HEK293 (cell line): ENCODE measurements around the gene MPHOSPH6.

ENCODE experiments used
- GLIS2 ChIP-seq: fragments of 450-650 bp; formaldehyde crosslinking; IDR thresholded peaks from 2 replicates; pipeline ENCODE4 v1.5.1; 2016; ENCODE audit warnings: missing biosample characterization, missing genetic modification characterization
- HOXA7 ChIP-seq: sonication (generic); formaldehyde crosslinking; IDR thresholded peaks from 2 replicates; pipeline ENCODE4 v1.8.1; 2022; ENCODE audit warnings: missing genetic modification reagents, borderline replicate concordance
- KLF1 ChIP-seq: fragments of 450-650 bp; formaldehyde crosslinking; IDR thresholded peaks from 2 replicates; pipeline ENCODE4 v1.5.1; 2016; ENCODE audit warnings: missing biosample characterization, missing genetic modification characterization
- KLF16 ChIP-seq: fragments of 450-650 bp; formaldehyde crosslinking; IDR thresholded peaks from 2 replicates; pipeline ENCODE4 v1.5.1; 2017; ENCODE audit warnings: missing biosample characterization, missing genetic modification characterization
- OSR2 ChIP-seq: fragments of 450-650 bp; formaldehyde crosslinking; IDR thresholded peaks from 2 replicates; pipeline ENCODE4 v1.5.1; 2016; ENCODE audit warnings: missing biosample characterization, missing genetic modification characterization
- SCRT2 ChIP-seq: fragments of 450-650 bp; formaldehyde crosslinking; IDR thresholded peaks from 2 replicates; pipeline ENCODE4 v1.5.1; 2016; ENCODE audit warnings: missing biosample characterization, missing genetic modification characterization
- SP3 ChIP-seq: fragments of 450-650 bp; formaldehyde crosslinking; IDR thresholded peaks from 2 replicates; pipeline ENCODE4 v1.5.1; 2016; ENCODE audit warnings: missing biosample characterization, missing genetic modification characterization
- ZBTB17 ChIP-seq: fragments of 450-650 bp; formaldehyde crosslinking; IDR thresholded peaks from 2 replicates; pipeline ENCODE4 v1.5.1; 2016; ENCODE audit warnings: missing biosample characterization, missing genetic modification characterization
- ZBTB20 ChIP-seq: fragments of 450-650 bp; formaldehyde crosslinking; IDR thresholded peaks from 2 replicates; pipeline ENCODE4 v1.5.1; 2016; ENCODE audit warnings: missing biosample characterization, missing genetic modification characterization
- ZBTB7A ChIP-seq: fragments of 450-650 bp; formaldehyde crosslinking; IDR thresholded peaks from 2 replicates; pipeline ENCODE4 v1.5.1; 2016; ENCODE audit warnings: low read depth, missing biosample characterization, missing genetic modification characterization
- ZNF2 ChIP-seq: fragments of 450-650 bp; formaldehyde crosslinking; IDR thresholded peaks from 2 replicates; pipeline ENCODE4 v1.5.1; 2016; ENCODE audit warnings: missing biosample characterization, missing genetic modification characterization
- ZNF324 ChIP-seq: fragments of 450-650 bp; formaldehyde crosslinking; IDR thresholded peaks from 2 replicates; pipeline ENCODE4 v1.5.1; 2016; ENCODE audit warnings: missing biosample characterization, missing genetic modification characterization
- ZNF544 ChIP-seq: fragments of 450-650 bp; formaldehyde crosslinking; IDR thresholded peaks from 2 replicates; pipeline ENCODE4 v1.5.0; 2017; ENCODE audit warnings: missing biosample characterization, missing genetic modification characterization
- ZNF560 ChIP-seq: fragments of 450-650 bp; formaldehyde crosslinking; IDR thresholded peaks from 2 replicates; pipeline ENCODE4 v1.5.1; 2017; ENCODE audit warnings: missing biosample characterization, missing genetic modification characterization, borderline replicate concordance
- ZNF561 ChIP-seq: fragments of 450-650 bp; IDR thresholded peaks from 2 replicates; pipeline ENCODE4 v1.5.1; 2018; ENCODE audit warnings: missing biosample characterization, missing genetic modification characterization, borderline replicate concordance
- ZNF621 ChIP-seq: fragments of 450-650 bp; formaldehyde crosslinking; IDR thresholded peaks from 2 replicates; pipeline ENCODE4 v1.5.1; 2017; ENCODE audit warnings: missing biosample characterization, missing genetic modification characterization
- ZNF677 ChIP-seq: fragments of 450-650 bp; IDR thresholded peaks from 2 replicates; pipeline ENCODE4 v1.5.0; 2018; ENCODE audit warnings: missing biosample characterization, mild to moderate bottlenecking, missing genetic modification characterization, moderate library complexity
- ZNF830 ChIP-seq: fragments of 450-650 bp; IDR thresholded peaks from 2 replicates; pipeline ENCODE4 v1.5.0; 2018; ENCODE audit warnings: missing biosample characterization, missing genetic modification characterization, low read depth, mild to moderate bottlenecking, moderate library complexity
- ZNF843 ChIP-seq: fragments of 450-650 bp; formaldehyde crosslinking; IDR thresholded peaks from 2 replicates; pipeline ENCODE4 v1.5.1; 2016; ENCODE audit warnings: missing biosample characterization, missing genetic modification characterization
- ZSCAN30 ChIP-seq: fragments of 450-650 bp; IDR thresholded peaks from 2 replicates; pipeline ENCODE4 v1.5.1; 2018; ENCODE audit warnings: missing biosample characterization, mild to moderate bottlenecking, missing genetic modification characterization, moderate library complexity
- ZXDB ChIP-seq: fragments of 450-650 bp; formaldehyde crosslinking; IDR thresholded peaks from 2 replicates; pipeline ENCODE4 v1.5.1; 2016; ENCODE audit warnings: missing biosample characterization, missing genetic modification characterization
- TF ChIP-seq, protein P1 (sequence below): fragments of 450-650 bp; formaldehyde crosslinking; IDR thresholded peaks from 2 replicates; pipeline ENCODE4 v1.5.1; 2016; ENCODE audit warnings: missing biosample characterization, missing genetic modification characterization
- TF ChIP-seq, protein P2 (sequence below): fragments of 450-650 bp; formaldehyde crosslinking; IDR thresholded peaks from 2 replicates; pipeline ENCODE4 v1.5.1; 2016; ENCODE audit warnings: missing biosample characterization, missing genetic modification characterization
- TF ChIP-seq, protein P3 (sequence below): fragments of 450-650 bp; formaldehyde crosslinking; IDR thresholded peaks from 2 replicates; pipeline ENCODE4 v1.5.1; 2016; ENCODE audit warnings: missing biosample characterization, missing genetic modification characterization
- TF ChIP-seq, protein P4 (sequence below): fragments of 450-650 bp; formaldehyde crosslinking; IDR thresholded peaks from 2 replicates; pipeline ENCODE4 v1.5.1; 2016; ENCODE audit warnings: missing biosample characterization, missing genetic modification characterization
- TF ChIP-seq, protein P5 (sequence below): fragments of 450-650 bp; formaldehyde crosslinking; conservative IDR thresholded peaks from 2 replicates; pipeline ENCODE4 v1.5.1; 2016; ENCODE audit warnings: low read depth, missing biosample characterization, missing genetic modification characterization
- TF ChIP-seq, protein P6 (sequence below): fragments of 450-650 bp; formaldehyde crosslinking; IDR thresholded peaks from 2 replicates; pipeline ENCODE4 v1.5.1; 2016; ENCODE audit warnings: missing biosample characterization, missing genetic modification characterization

The MPHOSPH6 gene

DNA sequence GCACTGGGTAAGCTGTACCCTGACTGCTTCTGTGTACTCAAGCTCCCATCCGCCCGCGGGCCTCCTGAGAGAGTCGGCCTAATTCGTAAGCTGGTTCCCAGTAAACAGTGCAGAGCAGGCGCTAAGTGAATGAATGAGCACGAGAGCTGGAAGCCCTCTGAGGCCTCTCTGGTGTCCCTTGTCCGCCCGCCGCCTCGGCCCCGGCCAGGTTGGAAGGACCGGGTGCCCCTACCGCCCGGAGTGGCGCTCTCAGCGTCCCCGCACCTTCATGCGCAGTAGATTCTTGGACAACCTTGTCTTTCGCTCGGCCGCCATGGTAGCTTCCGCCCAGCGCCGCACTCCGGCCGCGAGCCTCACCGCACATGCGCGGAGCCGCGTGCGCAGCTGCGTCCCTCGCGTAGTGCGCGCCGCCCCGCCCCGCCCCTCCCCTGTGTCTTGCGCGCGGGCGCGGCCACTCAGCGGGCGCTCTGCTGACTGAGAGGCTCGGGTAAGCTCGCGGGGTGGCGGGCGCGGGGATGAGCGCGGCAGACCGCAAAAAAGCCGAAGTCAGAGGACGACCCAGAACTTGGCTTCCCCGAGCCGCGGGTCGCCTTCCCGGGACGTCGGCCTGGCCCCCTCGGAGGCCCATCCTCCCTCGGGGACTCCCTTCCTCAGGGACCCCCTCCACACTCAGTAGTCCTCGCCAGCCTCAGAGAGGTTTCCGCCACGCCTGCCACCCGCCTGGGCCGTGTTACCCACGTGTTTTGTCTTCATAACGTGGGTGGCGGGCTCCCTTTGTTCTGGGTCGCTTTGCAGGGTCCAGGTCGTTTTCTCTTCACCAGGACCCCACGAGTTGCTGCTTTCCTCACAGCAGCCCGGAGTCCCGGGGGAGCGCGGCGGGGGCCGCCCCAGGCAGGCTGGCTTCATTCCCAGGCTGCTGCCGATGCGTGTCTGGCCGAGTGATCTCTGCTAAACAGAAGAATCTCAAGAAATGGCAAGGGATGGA, at the start of gene MPHOSPH6 (continued):
- TF ChIP-seq, protein P1, sequence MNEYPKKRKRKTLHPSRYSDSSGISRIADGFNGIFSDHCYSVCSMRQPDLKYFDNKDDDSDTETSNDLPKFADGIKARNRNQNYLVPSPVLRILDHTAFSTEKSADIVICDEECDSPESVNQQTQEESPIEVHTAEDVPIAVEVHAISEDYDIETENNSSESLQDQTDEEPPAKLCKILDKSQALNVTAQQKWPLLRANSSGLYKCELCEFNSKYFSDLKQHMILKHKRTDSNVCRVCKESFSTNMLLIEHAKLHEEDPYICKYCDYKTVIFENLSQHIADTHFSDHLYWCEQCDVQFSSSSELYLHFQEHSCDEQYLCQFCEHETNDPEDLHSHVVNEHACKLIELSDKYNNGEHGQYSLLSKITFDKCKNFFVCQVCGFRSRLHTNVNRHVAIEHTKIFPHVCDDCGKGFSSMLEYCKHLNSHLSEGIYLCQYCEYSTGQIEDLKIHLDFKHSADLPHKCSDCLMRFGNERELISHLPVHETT (tag by site-specific recombination): 0 out of 2 replicates have a peak, but pooled peaks have one; percentile 24
- TF ChIP-seq ZBTB7A (tag by site-specific recombination): 0 out of 2 replicates have a peak, but pooled peaks have one; percentile 42
- no peak for TF ChIP-seq ZNF2 (tag by site-specific recombination)
- TF ChIP-seq ZNF561: peak; percentile 66; the same call in 1 of the 2 replicates
- 0 out of 2 replicates have a peak, but pooled peaks have one; percentile 9 for TF ChIP-seq ZSCAN30 (tag by site-specific recombination)
- peak; percentile 68; the same call in 1 of the 2 replicates for TF ChIP-seq ZNF324
- no peak for TF ChIP-seq OSR2
- TF ChIP-seq ZNF560: no peak
- peak; percentile 85 for TF ChIP-seq ZXDB (tag by site-specific recombination)
- TF ChIP-seq KLF16 (tag by site-specific recombination): peak; percentile 68
- peak; percentile 57 for TF ChIP-seq SCRT2 (tag by site-specific recombination)
- no peak for TF ChIP-seq ZNF544 (tag by site-specific recombination)
- no peak for TF ChIP-seq ZNF677 (tag by site-specific recombination)
- no peak for TF ChIP-seq HOXA7
- TF ChIP-seq ZBTB20: peak; percentile 48; the same call in 1 of the 2 replicates
- peak; percentile 97 for TF ChIP-seq GLIS2 (tag by site-specific recombination)
- TF ChIP-seq, protein P2, sequence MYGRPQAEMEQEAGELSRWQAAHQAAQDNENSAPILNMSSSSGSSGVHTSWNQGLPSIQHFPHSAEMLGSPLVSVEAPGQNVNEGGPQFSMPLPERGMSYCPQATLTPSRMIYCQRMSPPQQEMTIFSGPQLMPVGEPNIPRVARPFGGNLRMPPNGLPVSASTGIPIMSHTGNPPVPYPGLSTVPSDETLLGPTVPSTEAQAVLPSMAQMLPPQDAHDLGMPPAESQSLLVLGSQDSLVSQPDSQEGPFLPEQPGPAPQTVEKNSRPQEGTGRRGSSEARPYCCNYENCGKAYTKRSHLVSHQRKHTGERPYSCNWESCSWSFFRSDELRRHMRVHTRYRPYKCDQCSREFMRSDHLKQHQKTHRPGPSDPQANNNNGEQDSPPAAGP: 0 out of 2 replicates have a peak, but pooled peaks have one; percentile 58
- TF ChIP-seq ZNF621 (tag by site-specific recombination): no peak
- no peak for TF ChIP-seq ZNF830
- TF ChIP-seq, protein P3, sequence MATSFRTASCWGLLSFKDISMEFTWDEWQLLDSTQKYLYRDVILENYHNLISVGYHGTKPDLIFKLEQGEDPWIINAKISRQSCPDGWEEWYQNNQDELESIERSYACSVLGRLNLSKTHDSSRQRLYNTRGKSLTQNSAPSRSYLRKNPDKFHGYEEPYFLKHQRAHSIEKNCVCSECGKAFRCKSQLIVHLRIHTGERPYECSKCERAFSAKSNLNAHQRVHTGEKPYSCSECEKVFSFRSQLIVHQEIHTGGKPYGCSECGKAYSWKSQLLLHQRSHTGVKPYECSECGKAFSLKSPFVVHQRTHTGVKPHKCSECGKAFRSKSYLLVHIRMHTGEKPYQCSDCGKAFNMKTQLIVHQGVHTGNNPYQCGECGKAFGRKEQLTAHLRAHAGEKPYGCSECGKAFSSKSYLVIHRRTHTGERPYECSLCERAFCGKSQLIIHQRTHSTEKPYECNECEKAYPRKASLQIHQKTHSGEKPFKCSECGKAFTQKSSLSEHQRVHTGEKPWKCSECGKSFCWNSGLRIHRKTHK (tag by site-specific recombination): no peak
- TF ChIP-seq, protein P4, sequence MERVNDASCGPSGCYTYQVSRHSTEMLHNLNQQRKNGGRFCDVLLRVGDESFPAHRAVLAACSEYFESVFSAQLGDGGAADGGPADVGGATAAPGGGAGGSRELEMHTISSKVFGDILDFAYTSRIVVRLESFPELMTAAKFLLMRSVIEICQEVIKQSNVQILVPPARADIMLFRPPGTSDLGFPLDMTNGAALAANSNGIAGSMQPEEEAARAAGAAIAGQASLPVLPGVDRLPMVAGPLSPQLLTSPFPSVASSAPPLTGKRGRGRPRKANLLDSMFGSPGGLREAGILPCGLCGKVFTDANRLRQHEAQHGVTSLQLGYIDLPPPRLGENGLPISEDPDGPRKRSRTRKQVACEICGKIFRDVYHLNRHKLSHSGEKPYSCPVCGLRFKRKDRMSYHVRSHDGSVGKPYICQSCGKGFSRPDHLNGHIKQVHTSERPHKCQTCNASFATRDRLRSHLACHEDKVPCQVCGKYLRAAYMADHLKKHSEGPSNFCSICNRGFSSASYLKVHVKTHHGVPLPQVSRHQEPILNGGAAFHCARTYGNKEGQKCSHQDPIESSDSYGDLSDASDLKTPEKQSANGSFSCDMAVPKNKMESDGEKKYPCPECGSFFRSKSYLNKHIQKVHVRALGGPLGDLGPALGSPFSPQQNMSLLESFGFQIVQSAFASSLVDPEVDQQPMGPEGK (tag by site-specific recombination): peak; percentile 89; the same call in 1 of the 2 replicates
- TF ChIP-seq ZNF843 (tag by site-specific recombination): peak; percentile 38
- peak; percentile 57 for TF ChIP-seq KLF1 (tag by site-specific recombination)
- 0 out of 2 replicates have a peak, but pooled peaks have one; percentile 49 for TF ChIP-seq SP3 (tag by site-specific recombination)
- TF ChIP-seq, protein P5, sequence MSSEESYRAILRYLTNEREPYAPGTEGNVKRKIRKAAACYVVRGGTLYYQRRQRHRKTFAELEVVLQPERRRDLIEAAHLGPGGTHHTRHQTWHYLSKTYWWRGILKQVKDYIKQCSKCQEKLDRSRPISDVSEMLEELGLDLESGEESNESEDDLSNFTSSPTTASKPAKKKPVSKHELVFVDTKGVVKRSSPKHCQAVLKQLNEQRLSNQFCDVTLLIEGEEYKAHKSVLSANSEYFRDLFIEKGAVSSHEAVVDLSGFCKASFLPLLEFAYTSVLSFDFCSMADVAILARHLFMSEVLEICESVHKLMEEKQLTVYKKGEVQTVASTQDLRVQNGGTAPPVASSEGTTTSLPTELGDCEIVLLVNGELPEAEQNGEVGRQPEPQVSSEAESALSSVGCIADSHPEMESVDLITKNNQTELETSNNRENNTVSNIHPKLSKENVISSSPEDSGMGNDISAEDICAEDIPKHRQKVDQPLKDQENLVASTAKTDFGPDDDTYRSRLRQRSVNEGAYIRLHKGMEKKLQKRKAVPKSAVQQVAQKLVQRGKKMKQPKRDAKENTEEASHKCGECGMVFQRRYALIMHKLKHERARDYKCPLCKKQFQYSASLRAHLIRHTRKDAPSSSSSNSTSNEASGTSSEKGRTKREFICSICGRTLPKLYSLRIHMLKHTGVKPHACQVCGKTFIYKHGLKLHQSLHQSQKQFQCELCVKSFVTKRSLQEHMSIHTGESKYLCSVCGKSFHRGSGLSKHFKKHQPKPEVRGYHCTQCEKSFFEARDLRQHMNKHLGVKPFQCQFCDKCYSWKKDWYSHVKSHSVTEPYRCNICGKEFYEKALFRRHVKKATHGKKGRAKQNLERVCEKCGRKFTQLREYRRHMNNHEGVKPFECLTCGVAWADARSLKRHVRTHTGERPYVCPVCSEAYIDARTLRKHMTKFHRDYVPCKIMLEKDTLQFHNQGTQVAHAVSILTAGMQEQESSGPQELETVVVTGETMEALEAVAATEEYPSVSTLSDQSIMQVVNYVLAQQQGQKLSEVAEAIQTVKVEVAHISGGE (tag by site-specific recombination): 0 out of 2 replicates have a peak, but pooled peaks have one; percentile 17
- TF ChIP-seq ZBTB17: peak; percentile 55; the same call in 1 of the 2 replicates
- TF ChIP-seq, protein P6, sequence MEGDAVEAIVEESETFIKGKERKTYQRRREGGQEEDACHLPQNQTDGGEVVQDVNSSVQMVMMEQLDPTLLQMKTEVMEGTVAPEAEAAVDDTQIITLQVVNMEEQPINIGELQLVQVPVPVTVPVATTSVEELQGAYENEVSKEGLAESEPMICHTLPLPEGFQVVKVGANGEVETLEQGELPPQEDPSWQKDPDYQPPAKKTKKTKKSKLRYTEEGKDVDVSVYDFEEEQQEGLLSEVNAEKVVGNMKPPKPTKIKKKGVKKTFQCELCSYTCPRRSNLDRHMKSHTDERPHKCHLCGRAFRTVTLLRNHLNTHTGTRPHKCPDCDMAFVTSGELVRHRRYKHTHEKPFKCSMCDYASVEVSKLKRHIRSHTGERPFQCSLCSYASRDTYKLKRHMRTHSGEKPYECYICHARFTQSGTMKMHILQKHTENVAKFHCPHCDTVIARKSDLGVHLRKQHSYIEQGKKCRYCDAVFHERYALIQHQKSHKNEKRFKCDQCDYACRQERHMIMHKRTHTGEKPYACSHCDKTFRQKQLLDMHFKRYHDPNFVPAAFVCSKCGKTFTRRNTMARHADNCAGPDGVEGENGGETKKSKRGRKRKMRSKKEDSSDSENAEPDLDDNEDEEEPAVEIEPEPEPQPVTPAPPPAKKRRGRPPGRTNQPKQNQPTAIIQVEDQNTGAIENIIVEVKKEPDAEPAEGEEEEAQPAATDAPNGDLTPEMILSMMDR: 0 out of 2 replicates have a peak, but pooled peaks have one; percentile 21
